Neural progenitor cell (in vitro differentiated cells): ENCODE measurements around the gene SMIM10L2A. TPM values are rescaled to one million over a fixed set of nuclear protein-coding genes. Genes with fewer than 3 reads are reported as not detected.

Experiments used
- DNase-seq: peaks from one replicate; pipeline ENCODE4 v3.0.0-alpha.2; 2016; ENCODE audit warnings: low spot score
- H2AFZ ChIP-seq: fragments of 200-600 bp; sonication (generic); replicated peaks from 2 replicates; pipeline ENCODE4 v1.6.1; 2016; ENCODE audit warnings: antibody characterized with exemption
- H3F3A ChIP-seq: fragments of 200-600 bp; sonication (generic); 2 replicates; pipeline ENCODE4 v1.6.1; 2016; ENCODE audit warnings: antibody characterized with exemption, low read depth
- H3K27ac ChIP-seq: fragments of 200-600 bp; sonication (generic); 2 replicates; pipeline ENCODE4 v1.5.1; 2016; ENCODE audit warnings: mild to moderate bottlenecking
- H3K27me3 ChIP-seq: fragments of 200-600 bp; sonication (generic); 2 replicates; pipeline ENCODE4 v1.6.1; 2016; ENCODE audit warnings: mild to moderate bottlenecking, moderate library complexity
- H3K36me3 ChIP-seq: fragments of 200-600 bp; sonication (generic); 2 replicates; pipeline ENCODE4 v1.5.1; 2016
- H3K4me1 ChIP-seq: fragments of 200-600 bp; sonication (generic); 2 replicates; pipeline ENCODE4 v1.6.1; 2016; ENCODE audit warnings: mixed run types
- H3K4me2 ChIP-seq: fragments of 200-600 bp; sonication (generic); 2 replicates; pipeline ENCODE4 v1.6.1; 2016
- H3K4me3 ChIP-seq: fragments of 200-600 bp; sonication (generic); 2 replicates; pipeline ENCODE4 v1.5.1; 2016
- H3K79me2 ChIP-seq: fragments of 200-600 bp; sonication (generic); 2 replicates; pipeline ENCODE4 v1.6.1; 2016; ENCODE audit warnings: low read depth
- H3K9ac ChIP-seq: fragments of 200-600 bp; sonication (generic); 2 replicates; pipeline ENCODE4 v1.6.1; 2016
- H3K9me3 ChIP-seq: fragments of 200-600 bp; sonication (generic); 2 replicates; pipeline ENCODE4 v1.5.1; 2016; ENCODE audit warnings: low read depth
- H4K20me1 ChIP-seq: fragments of 200-600 bp; sonication (generic); 2 replicates; pipeline ENCODE4 v1.6.1; 2016; ENCODE audit warnings: low read depth
- H3K27ac Mint-ChIP-seq: 3 replicates; pipeline ENCODE4 v1.8.0; 2021; ENCODE audit warnings: mixed read lengths
- H3K27me3 Mint-ChIP-seq: 2 replicates; pipeline ENCODE4 v1.8.0; 2022; ENCODE audit warnings: low read depth, mild to moderate bottlenecking, inconsistent platforms, moderate library complexity, mixed read lengths; ENCODE audit not compliant: insufficient read depth
- H3K36me3 Mint-ChIP-seq: 3 replicates; pipeline ENCODE4 v1.8.0; 2021; ENCODE audit warnings: mixed read lengths
- H3K4me1 Mint-ChIP-seq: 3 replicates; pipeline ENCODE4 v1.8.0; 2021; ENCODE audit warnings: mixed read lengths
- H3K4me3 Mint-ChIP-seq: 3 replicates; pipeline ENCODE4 v1.8.0; 2021; ENCODE audit warnings: mild to moderate bottlenecking, moderate library complexity, mixed read lengths
- H3K9me3 Mint-ChIP-seq: 3 replicates; pipeline ENCODE4 v1.8.0; 2020; ENCODE audit warnings: mixed read lengths
- EZH2 ChIP-seq: fragments of 200-600 bp; sonication (generic); IDR thresholded peaks from 2 replicates; pipeline ENCODE4 v1.6.1; 2017; ENCODE audit warnings: antibody characterized with exemption, mild to moderate bottlenecking, moderate library complexity
- EZH2phosphoT487 ChIP-seq: fragments of 200-600 bp; sonication (generic); IDR thresholded peaks from 2 replicates; pipeline ENCODE4 v1.6.1; 2017; ENCODE audit warnings: antibody characterized with exemption
- total RNA-seq: library from RNA; depleted of rRNA; stranded (reverse); fragments of >200 nt; gene quantifications from 2 replicates; pipeline ENCODE4 v1.2.3, GENCODE V29; 2015; ENCODE audit warnings: low replicate concordance
- TF ChIP-seq, protein P1 (sequence below): fragments of 200-600 bp; sonication (generic); IDR thresholded peaks from 2 replicates; pipeline ENCODE4 v1.5.1; 2017; ENCODE audit warnings: antibody characterized with exemption, mild to moderate bottlenecking

Gene SMIM10L2A
- total RNA-seq = 1.9 and 5.9 TPM in 2 replicates

DNA sequence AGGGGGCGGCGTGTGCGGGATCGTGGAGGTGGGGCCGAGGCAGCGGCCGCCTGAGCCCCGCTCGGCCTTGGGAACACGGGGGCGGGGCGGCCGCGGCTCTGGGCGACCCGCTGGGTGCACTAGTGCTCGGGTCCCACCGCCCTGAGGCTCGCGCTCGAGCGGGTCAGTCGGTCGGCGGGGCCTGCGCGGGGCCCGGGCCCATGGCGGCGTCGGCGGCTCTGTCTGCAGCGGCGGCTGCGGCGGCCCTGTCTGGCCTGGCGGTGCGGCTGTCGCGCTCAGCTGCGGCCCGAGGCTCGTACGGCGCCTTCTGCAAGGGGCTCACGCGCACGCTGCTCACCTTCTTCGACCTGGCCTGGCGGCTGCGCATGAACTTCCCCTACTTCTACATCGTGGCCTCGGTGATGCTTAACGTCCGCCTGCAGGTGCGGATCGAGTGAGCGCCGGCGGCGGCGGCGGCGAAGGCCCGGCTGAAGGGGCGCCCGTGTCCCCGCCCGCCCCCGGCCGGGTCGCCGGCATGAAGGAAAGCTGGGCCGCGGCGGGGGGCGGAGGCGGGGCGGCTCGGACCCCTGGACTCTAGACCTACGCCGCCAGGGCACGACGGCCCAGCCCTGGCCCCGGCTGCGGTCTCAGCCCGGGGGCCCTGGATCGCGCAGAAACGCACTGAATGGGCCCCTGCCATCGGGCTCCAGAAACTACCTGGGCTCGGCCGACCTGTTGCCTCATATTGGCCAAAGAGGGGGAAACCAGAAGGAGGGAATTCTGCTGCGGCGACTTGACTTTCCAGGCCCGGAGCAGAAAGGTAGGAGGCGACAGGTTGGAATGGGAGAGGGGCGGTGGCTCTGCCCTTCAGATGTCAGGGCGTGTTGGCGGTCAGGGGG, at the start of gene SMIM10L2A:
TSS of gene SMIM10L2A (plus strand) at position 13 of the 878 bp plus-strand sequence. CDS start at position 201, 188 bp downstream.
- peak within 1 kb of the TSS; percentile 44 for H2AFZ ChIP-seq
- H3K4me1 Mint-ChIP-seq = peaks cover 3% of the 10 kb centered on the region
- no peaks in the 10 kb centered on the region for H4K20me1 ChIP-seq
- DNase-seq = no peak
- TF ChIP-seq, protein P1, sequence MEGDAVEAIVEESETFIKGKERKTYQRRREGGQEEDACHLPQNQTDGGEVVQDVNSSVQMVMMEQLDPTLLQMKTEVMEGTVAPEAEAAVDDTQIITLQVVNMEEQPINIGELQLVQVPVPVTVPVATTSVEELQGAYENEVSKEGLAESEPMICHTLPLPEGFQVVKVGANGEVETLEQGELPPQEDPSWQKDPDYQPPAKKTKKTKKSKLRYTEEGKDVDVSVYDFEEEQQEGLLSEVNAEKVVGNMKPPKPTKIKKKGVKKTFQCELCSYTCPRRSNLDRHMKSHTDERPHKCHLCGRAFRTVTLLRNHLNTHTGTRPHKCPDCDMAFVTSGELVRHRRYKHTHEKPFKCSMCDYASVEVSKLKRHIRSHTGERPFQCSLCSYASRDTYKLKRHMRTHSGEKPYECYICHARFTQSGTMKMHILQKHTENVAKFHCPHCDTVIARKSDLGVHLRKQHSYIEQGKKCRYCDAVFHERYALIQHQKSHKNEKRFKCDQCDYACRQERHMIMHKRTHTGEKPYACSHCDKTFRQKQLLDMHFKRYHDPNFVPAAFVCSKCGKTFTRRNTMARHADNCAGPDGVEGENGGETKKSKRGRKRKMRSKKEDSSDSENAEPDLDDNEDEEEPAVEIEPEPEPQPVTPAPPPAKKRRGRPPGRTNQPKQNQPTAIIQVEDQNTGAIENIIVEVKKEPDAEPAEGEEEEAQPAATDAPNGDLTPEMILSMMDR = no peak
- TF ChIP-seq EZH2 (no peak), EZH2phosphoT487 (no peak)
- H3K27ac ChIP-seq = no peak within 1 kb of the TSS
- peak within 1 kb of the TSS; percentile 38 for H3K27ac Mint-ChIP-seq
- no peaks in the 10 kb centered on the region for H3K36me3 Mint-ChIP-seq
- no peaks in the 10 kb centered on the region for H3K4me1 ChIP-seq
- no peaks in the 10 kb centered on the region for H3K9me3 ChIP-seq
- H3K4me3 ChIP-seq = peak within 1 kb of the TSS; percentile 46
- peak within 1 kb of the TSS; percentile 84 for H3K4me3 Mint-ChIP-seq
- H3K9ac ChIP-seq = no peak within 1 kb of the TSS
- H3F3A ChIP-seq = no peaks in the 10 kb centered on the region
- peaks cover 15% of the 10 kb centered on the region for H3K9me3 Mint-ChIP-seq
- H3K36me3 ChIP-seq = no peaks in the 10 kb centered on the region
- H3K79me2 ChIP-seq = no peaks in the 10 kb centered on the region
- peaks cover 9% of the 10 kb centered on the region for H3K27me3 ChIP-seq
- H3K27me3 Mint-ChIP-seq = peaks cover 4% of the 10 kb centered on the region
- H3K4me2 ChIP-seq = peak within 1 kb of the TSS; percentile 70

DNA sequence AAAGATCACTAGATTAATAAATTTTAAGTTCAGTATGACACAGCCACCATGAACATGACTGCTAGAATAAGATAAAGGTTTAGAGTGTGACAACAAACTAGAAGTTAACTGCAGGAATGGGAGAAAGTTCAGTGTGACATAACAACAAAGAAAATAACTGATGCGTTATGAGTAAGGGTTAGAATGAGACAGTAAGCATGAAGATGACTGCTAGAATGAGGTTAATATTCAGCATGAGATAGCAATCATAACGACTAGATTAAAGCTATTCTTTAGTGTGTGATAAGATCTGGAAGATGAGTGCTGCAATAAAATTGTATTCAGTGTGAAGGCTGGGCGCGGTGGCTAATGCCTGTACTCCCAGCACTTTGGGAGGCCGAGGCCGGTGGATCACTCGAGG, 48.4 kb upstream of the SMIM10L2A start:
- no peak for DNase-seq

DNA sequence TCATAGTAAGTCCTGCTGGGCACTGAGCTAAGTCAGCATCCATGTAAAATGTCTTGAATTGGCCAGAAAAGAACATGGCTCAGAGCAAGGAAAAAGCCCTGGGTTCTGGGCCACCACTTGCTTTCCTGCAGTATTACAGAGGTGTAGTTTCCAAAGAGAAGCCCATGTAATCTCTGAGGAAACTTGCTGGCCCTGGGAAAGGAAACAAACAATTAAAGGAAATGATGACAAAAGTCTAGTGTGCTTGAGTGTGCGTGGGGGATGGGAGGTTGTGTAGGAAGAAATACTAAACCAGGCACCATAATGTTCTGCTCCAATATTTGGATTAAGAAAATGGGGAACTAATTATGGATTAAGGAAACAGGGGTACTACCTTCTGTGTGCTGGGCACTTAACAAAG, 39.5 kb upstream of the SMIM10L2A start:
- no peak for TF ChIP-seq EZH2phosphoT487
- H3K9me3 Mint-ChIP-seq = no peaks in the 10 kb centered on the region
- Histone ChIP-seq H4K20me1 (no peaks in the 10 kb centered on the region), H3K9me3 (no peaks in the 10 kb centered on the region), H3K9ac (no peak overlapping the region), H2AFZ (no peak overlapping the region), H3K4me1 (no peaks in the 10 kb centered on the region), H3K4me2 (no peak overlapping the region), H3F3A (no peaks in the 10 kb centered on the region), H3K27ac (no peak overlapping the region), H3K36me3 (no peaks in the 10 kb centered on the region), H3K79me2 (no peaks in the 10 kb centered on the region), H3K27me3 (no peaks in the 10 kb centered on the region), H3K4me3 (no peak overlapping the region)
- no peak for DNase-seq
- H3K36me3 Mint-ChIP-seq = no peaks in the 10 kb centered on the region
- no peak overlapping the region for H3K27ac Mint-ChIP-seq
- no peaks in the 10 kb centered on the region for H3K4me1 Mint-ChIP-seq
- H3K27me3 Mint-ChIP-seq = peaks cover 2% of the 10 kb centered on the region
- no peak overlapping the region for H3K4me3 Mint-ChIP-seq

More for the DNA sequence above, 48.4 kb upstream of the SMIM10L2A start:
- H3K4me1 Mint-ChIP-seq = no peaks in the 10 kb centered on the region
- no peak overlapping the region for H2AFZ ChIP-seq
- no peak overlapping the region for H3K9ac ChIP-seq
- H3K27ac ChIP-seq = no peak overlapping the region
- H3K9me3 ChIP-seq = no peaks in the 10 kb centered on the region
- H4K20me1 ChIP-seq = no peaks in the 10 kb centered on the region
- TF ChIP-seq EZH2 = no peak
- TF ChIP-seq, protein P1 = no peak
- no peak for TF ChIP-seq EZH2phosphoT487
- no peak overlapping the region for H3K4me3 ChIP-seq
- H3K27ac Mint-ChIP-seq = no peak overlapping the region
- no peaks in the 10 kb centered on the region for H3K36me3 ChIP-seq
- no peaks in the 10 kb centered on the region for H3K27me3 ChIP-seq
- H3K27me3 Mint-ChIP-seq = no peaks in the 10 kb centered on the region
- no peaks in the 10 kb centered on the region for H3K79me2 ChIP-seq
- peaks cover 12% of the 10 kb centered on the region for H3K9me3 Mint-ChIP-seq
- no peaks in the 10 kb centered on the region for H3F3A ChIP-seq
- no peak overlapping the region for H3K4me2 ChIP-seq
- no peaks in the 10 kb centered on the region for H3K36me3 Mint-ChIP-seq
- H3K4me1 ChIP-seq = no peaks in the 10 kb centered on the region
- no peak overlapping the region for H3K4me3 Mint-ChIP-seq

DNA sequence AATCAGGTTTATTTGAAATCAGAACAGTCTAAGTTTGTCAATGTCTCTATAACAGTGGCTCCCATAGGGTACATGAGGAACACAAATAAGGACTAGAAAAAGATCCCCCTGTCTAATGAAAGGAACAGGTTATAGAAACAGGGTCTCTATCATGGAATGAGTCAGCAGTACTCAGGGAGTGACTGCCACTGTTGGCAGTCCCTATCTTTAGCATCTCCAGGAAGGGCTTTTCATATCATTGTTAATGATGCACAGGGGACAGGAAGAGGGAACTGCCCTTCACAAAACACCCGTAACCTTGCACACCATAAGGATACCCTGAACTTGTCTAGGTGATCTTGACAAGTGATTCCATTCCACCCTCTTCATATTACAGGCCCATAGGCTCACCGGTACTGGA, 38.5 kb upstream of the SMIM10L2A start:
- DNase-seq = no peak
- no peak overlapping the region for H2AFZ ChIP-seq
- Mint-ChIP-seq H3K9me3 (no peaks in the 10 kb centered on the region), H3K4me1 (no peaks in the 10 kb centered on the region), H3K27ac (no peak overlapping the region), H3K36me3 (no peaks in the 10 kb centered on the region), H3K27me3 (peaks cover 2% of the 10 kb centered on the region), H3K4me3 (no peak overlapping the region)
- no peak overlapping the region for H3K27ac ChIP-seq
- no peaks in the 10 kb centered on the region for H3K4me1 ChIP-seq
- no peak overlapping the region for H3K4me2 ChIP-seq
- no peak overlapping the region for H3K4me3 ChIP-seq
- H3K9me3 ChIP-seq = no peaks in the 10 kb centered on the region
- H4K20me1 ChIP-seq = no peaks in the 10 kb centered on the region
- no peak overlapping the region for H3K9ac ChIP-seq
- TF ChIP-seq, protein P1 = no peak
- TF ChIP-seq EZH2 (no peak), EZH2phosphoT487 (no peak)
- H3K27me3 ChIP-seq = no peaks in the 10 kb centered on the region
- H3F3A ChIP-seq = no peaks in the 10 kb centered on the region
- no peaks in the 10 kb centered on the region for H3K36me3 ChIP-seq
- H3K79me2 ChIP-seq = no peaks in the 10 kb centered on the region
